Stomach (tissue), 9 donors: Measurements from ENCODE around the gene CFAP44. TPM values are rescaled to one million over a fixed set of nuclear protein-coding genes. Genes with fewer than 3 reads are reported as not detected.

ENCODE experiments used
- DNase-seq, 2 donors: peaks; one replicate each; pipeline versions ENCODE4 v3.0.0 to v3.0.0-alpha.2; 2013 to 2019
- H3K27ac ChIP-seq, 5 donors: fragments of 200-600 bp in 4 of 5; sonication (generic) in 4 of 5; one replicate each; pipeline ENCODE4 v1.5.1; 2013 to 2019; ENCODE audit warnings: mild to moderate bottlenecking in 1 of 5, moderate library complexity in 1 of 5
- H3K27me3 ChIP-seq, 3 donors: fragments of 200-600 bp; sonication (generic); one replicate each; pipeline ENCODE4 v1.5.1; 2017 to 2019; ENCODE audit warnings: mixed run types in 1 of 3
- H3K36me3 ChIP-seq, 4 donors: fragments of 200-600 bp; sonication (generic); 1 replicate in 3 of 4; 2 replicates in 1 of 4; pipeline ENCODE4 v1.5.1; 2016 to 2019
- H3K4me1 ChIP-seq, 4 donors: fragments of 200-600 bp; sonication (generic); one replicate each; pipeline ENCODE4 v1.5.1; 2016 to 2019
- H3K4me3 ChIP-seq, 4 donors: fragments of 200-600 bp; sonication (generic) in 3 of 4; one replicate each; pipeline ENCODE4 v1.5.1; 2016 to 2019; ENCODE audit warnings: mild to moderate bottlenecking in 1 of 4
- H3K9me3 ChIP-seq, 4 donors: fragments of 200-600 bp; sonication (generic); one replicate each; pipeline ENCODE4 v1.5.1; 2016 to 2019
- CTCF ChIP-seq, 7 experiments: fragments of 450-650 bp in 4 of 7; fragments of 200-600 bp in 3 of 7; sonication (generic) in 3 of 7; IDR thresholded peaks; one replicate each; pipeline ENCODE4 v1.5.1; 2016 to 2019; ENCODE audit warnings: antibody characterized with exemption in 7 of 7, control low read depth in 2 of 7, mild to moderate bottlenecking in 1 of 7
- EP300 ChIP-seq: sonication (generic); formaldehyde crosslinking; IDR thresholded peaks from one replicate; pipeline ENCODE4 v1.6.1; 2017; ENCODE audit warnings: antibody characterized with exemption
- POLR2A ChIP-seq, 4 donors: fragments of 450-650 bp; IDR thresholded peaks; one replicate each; pipeline ENCODE4 v1.6.1; 2016; ENCODE audit warnings: antibody characterized with exemption in 4 of 4, control low read depth in 2 of 4, mild to moderate bottlenecking in 1 of 4, moderate library complexity in 1 of 4
- POLR2AphosphoS5 ChIP-seq, 3 donors: sonication (generic); formaldehyde crosslinking; IDR thresholded peaks; one replicate each; pipeline ENCODE4 v1.6.1; 2016; ENCODE audit warnings: antibody characterized with exemption in 3 of 3
- WGBS, 5 donors: extraction: QIAGEN DNeasy Blood & Tissue Kit in 3 of 5; methylation state at CpG; one replicate each; pipeline versions ENCODE4 v1.1.5 to v1.1.7; 2013 to 2018; 5-methylcytosine and 5-hydroxymethylcytosine counted together
- intact Hi-C: fragments of 100-400 bp; cut with DNase I; formaldehyde crosslinking; loops from one replicate; pipeline ENCODE4 v1.15.1; 2023; ENCODE audit warnings: low total_unique reads
- polyA plus RNA-seq, 3 donors: library from polyadenylated mRNA; stranded (reverse); fragments of 200-250 nt; gene quantifications; one replicate each; pipeline ENCODE4 v1.2.3, GENCODE V29; 2013
- total RNA-seq, 5 donors: library from RNA; depleted of rRNA; stranded (reverse); fragments of >200 nt; gene quantifications; one replicate each; pipeline versions ENCODE4 v1.1.0 to v1.2.3, GENCODE V29; 2014 to 2016
- donor health status: healthy with polysubstance abuse.
- donor health status: Bipolar disorder and iron deficiency.
- donor health status: healthy.

CFAP44 gene
- total and polyA plus RNA-seq, 8 donors: 1.4 to 33.6 (median 12.7) TPM

GRCh38 chr3:113428581-113428980 lies 12.7 kb downstream of the CFAP44 start:
- WGBS, 5 donors: 94 to 100% (median 100%) methylated on average over 1 of the region's 1 CpG
- H3K27ac ChIP-seq: no peak overlapping the region
- H3K27me3 ChIP-seq: no peaks in the 10 kb centered on the region
- TF ChIP-seq CTCF (IDR thresholded peaks at IDR 0.05) (no peak), POLR2AphosphoS5 (IDR thresholded peaks at IDR 0.05) (no peak), POLR2A (IDR thresholded peaks at IDR 0.05) (no peak), EP300 (no peak)
- H3K36me3 ChIP-seq: peaks cover 16 to 73% (median 54%) of the 10 kb centered on the region in 4 donors
- intact Hi-C loops: no loop called here
- peaks cover 0 to 11% (median 7%) of the 10 kb centered on the region in 4 donors for H3K9me3 ChIP-seq
- DNase-seq: no peak
- no peak overlapping the region for H3K4me3 ChIP-seq
- no peaks in the 10 kb centered on the region for H3K4me1 ChIP-seq

- H3K27me3 ChIP-seq: no peaks in the 10 kb centered on the region
- H3K27ac ChIP-seq: no peak overlapping the region
- TF ChIP-seq POLR2AphosphoS5 (IDR thresholded peaks at IDR 0.05) (no peak), EP300 (no peak), POLR2A (IDR thresholded peaks at IDR 0.05) (no peak)
- WGBS, 5 donors: 58 to 86% (median 82%) methylated on average over 4 of the region's 4 CpGs
- intact Hi-C loops: no loop called here
- DNase-seq: peak in 1 of 2 donors; percentile 5
- no peak overlapping the region for H3K4me3 ChIP-seq
- peaks cover 0 to 11% (median 7%) of the 10 kb centered on the region in 4 donors for H3K9me3 ChIP-seq
- peaks cover 16 to 62% (median 50%) of the 10 kb centered on the region in 4 donors for H3K36me3 ChIP-seq
- no peaks in the 10 kb centered on the region for H3K4me1 ChIP-seq
These were observed 17.6 kb downstream of the CFAP44 start for GRCh38 chr3:113423699-113424098.

- H3K4me1 ChIP-seq: no peaks in the 10 kb centered on the region
- H3K4me3 ChIP-seq: no peak overlapping the region
- WGBS, 5 donors: 88 to 95% (median 91%) methylated on average over 3 of the region's 3 CpGs
- no peaks in the 10 kb centered on the region for H3K27me3 ChIP-seq
- H3K36me3 ChIP-seq: peaks cover 6 to 41% (median 30%) of the 10 kb centered on the region in 4 donors
- no peak overlapping the region for H3K27ac ChIP-seq
- no peak for DNase-seq
- intact Hi-C loops: no loop called here
- TF ChIP-seq POLR2A (IDR thresholded peaks at IDR 0.05) (no peak), POLR2AphosphoS5 (IDR thresholded peaks at IDR 0.05) (no peak), CTCF (IDR thresholded peaks at IDR 0.05) (no peak), EP300 (no peak)
- H3K9me3 ChIP-seq: peaks cover 0 to 3% (median under 1%) of the 10 kb centered on the region in 4 donors
These were observed 20.2 kb downstream of the CFAP44 start for GRCh38 chr3:113421082-113421481.

GRCh38 chr3:113409676-113410075 lies 31.6 kb downstream of the CFAP44 start:
- intact Hi-C loops: no loop called here
- H3K9me3 ChIP-seq: peaks cover 0 to 19% (median 17%) of the 10 kb centered on the region in 4 donors

More at GRCh38 chr3:113409676-113410075, 31.6 kb downstream of the CFAP44 start:
- Histone ChIP-seq H3K36me3 (peaks cover 0 to 11% (median 2%) of the 10 kb centered on the region in 4 donors), H3K4me3 (no peak overlapping the region), H3K27ac (no peak overlapping the region), H3K27me3 (no peaks in the 10 kb centered on the region), H3K4me1 (no peaks in the 10 kb centered on the region)
- no peak for DNase-seq
- no peak for TF ChIP-seq POLR2AphosphoS5 (IDR thresholded peaks at IDR 0.05)
- no peak for TF ChIP-seq CTCF (IDR thresholded peaks at IDR 0.05)
- no peak for TF ChIP-seq EP300
- 77 to 94% (median 89%) methylated on average over 5 of the region's 5 CpGs for WGBS, 5 donors
